Panc1 (cell line): ENCODE results near the gene HTRA3. TPM values are rescaled to one million over a fixed set of nuclear protein-coding genes. Genes with fewer than 3 reads are reported as not detected.

Experiments
- ATAC-seq: fragments of 200-7000 bp; cut with Tn5 transposase; 2 replicates; pipeline ENCODE4 v1.9.1; 2020; ENCODE audit warnings: mild to moderate bottlenecking, moderate library complexity
- BruUV-seq: library from RNA; stranded (reverse); fragments of 400-500 nt; replicated peaks from 2 replicates; lab custom pipeline; 2021; lab: Mats Ljungman, UMichigan
- CTCF ChIA-PET: fragments of 300-600 bp; sonication (Branson Sonifier 250); formaldehyde crosslinking; loops from one replicate; lab custom pipeline; 2022; ENCODE audit warnings: antibody characterized with exemption; lab: Charles Lee
- POLR2A ChIA-PET: fragments of 300-600 bp; sonication (Branson Sonifier 250); formaldehyde crosslinking; loops from one replicate; lab custom pipeline; 2022; ENCODE audit warnings: antibody characterized with exemption; lab: Charles Lee
- DNase-seq: peaks from one replicate; pipeline ENCODE4 v3.0.0-alpha.2; 2010; ENCODE audit warnings: low read depth, low spot score
- H3K27ac ChIP-seq: 2 replicates; pipeline ENCODE4 v1.5.1; 2011; ENCODE audit warnings: mild to moderate bottlenecking, low read length, inconsistent platforms
- H3K27me3 ChIP-seq: fragments of 200-500 bp; sonication (Bioruptor generic); 2 replicates; pipeline ENCODE4 v1.6.0; 2014; ENCODE audit warnings: low read length, inconsistent platforms; ENCODE audit not compliant: control insufficient read depth, insufficient read depth
- H3K36me3 ChIP-seq: fragments of 200-500 bp; sonication (Bioruptor generic); 2 replicates; pipeline ENCODE4 v1.5.1; 2014; ENCODE audit warnings: inconsistent platforms, mild to moderate bottlenecking, low read length, moderate library complexity; ENCODE audit not compliant: control insufficient read depth, insufficient read depth
- H3K4me1 ChIP-seq: 2 replicates; pipeline ENCODE4 v1.5.1; 2011; ENCODE audit warnings: inconsistent platforms, mild to moderate bottlenecking, low read length, moderate library complexity; ENCODE audit not compliant: control insufficient read depth, insufficient read depth
- H3K4me3 ChIP-seq, 2 experiments: 2 replicates each; pipeline ENCODE4 v1.5.1; 2011 to 2012; ENCODE audit warnings: low read depth in 2 of 2, low read length in 2 of 2, mild to moderate bottlenecking in 2 of 2, inconsistent platforms in 1 of 2, moderate library complexity in 1 of 2
- H3K9me3 ChIP-seq: fragments of 200-500 bp; sonication (Bioruptor generic); 2 replicates; pipeline ENCODE4 v1.5.1; 2014; ENCODE audit warnings: low read depth, mild to moderate bottlenecking, inconsistent platforms, low read length, moderate library complexity; ENCODE audit not compliant: control insufficient read depth, insufficient read depth
- POLR2AphosphoS5 ChIP-seq: IDR thresholded peaks from 2 replicates; pipeline ENCODE4 v1.6.1; 2012; ENCODE audit warnings: mild to moderate bottlenecking, low read depth, low read length, moderate library complexity
- SIN3A ChIP-seq: IDR thresholded peaks from 2 replicates; pipeline ENCODE4 v1.6.1; 2012; ENCODE audit warnings: low read depth, mild to moderate bottlenecking, low read length, moderate library complexity, borderline replicate concordance; ENCODE audit not compliant: insufficient read depth
- TCF7L2 ChIP-seq: IDR thresholded peaks from 2 replicates; pipeline ENCODE4 v1.6.1; 2011; ENCODE audit warnings: mild to moderate bottlenecking, low read depth, low read length, inconsistent platforms
- in situ Hi-C: cut with HindIII; loops from 2 replicates; pipeline ENCODE4 v1.10.0; 2016; ENCODE audit warnings: low sequenced_read_pairs, low pct_unique_long_range_greater_than_20kb
- intact Hi-C: fragments of 100-400 bp; cut with micrococcal nuclease; formaldehyde crosslinking; loops from one replicate; pipeline ENCODE4 v1.10.0; 2022; ENCODE audit not compliant: unreplicated experiment
- total RNA-seq: library from RNA; stranded (reverse); gene quantifications from one replicate; pipeline ENCODE4 v1.2.1, GENCODE V29; 2021; ENCODE audit not compliant: unreplicated experiment
- TF ChIP-seq, protein P1 (sequence below), 2 experiments: IDR thresholded peaks; 2 replicates each; pipeline ENCODE4 v1.6.1; 2011 to 2012; ENCODE audit warnings: low read depth in 2 of 2, control low read depth in 1 of 2, low read length in 1 of 2, mild to moderate bottlenecking in 1 of 2, moderate library complexity in 1 of 2; ENCODE audit not compliant: insufficient read depth in 1 of 2
- TF ChIP-seq, protein P2 (sequence below): fragments of 450-650 bp; IDR thresholded peaks from 2 replicates; pipeline ENCODE4 v1.5.1; 2017; ENCODE audit warnings: mild to moderate bottlenecking

The HTRA3 gene
- total RNA-seq, 1 experiment from 2014 or later, result 0.98 TPM

DNA sequence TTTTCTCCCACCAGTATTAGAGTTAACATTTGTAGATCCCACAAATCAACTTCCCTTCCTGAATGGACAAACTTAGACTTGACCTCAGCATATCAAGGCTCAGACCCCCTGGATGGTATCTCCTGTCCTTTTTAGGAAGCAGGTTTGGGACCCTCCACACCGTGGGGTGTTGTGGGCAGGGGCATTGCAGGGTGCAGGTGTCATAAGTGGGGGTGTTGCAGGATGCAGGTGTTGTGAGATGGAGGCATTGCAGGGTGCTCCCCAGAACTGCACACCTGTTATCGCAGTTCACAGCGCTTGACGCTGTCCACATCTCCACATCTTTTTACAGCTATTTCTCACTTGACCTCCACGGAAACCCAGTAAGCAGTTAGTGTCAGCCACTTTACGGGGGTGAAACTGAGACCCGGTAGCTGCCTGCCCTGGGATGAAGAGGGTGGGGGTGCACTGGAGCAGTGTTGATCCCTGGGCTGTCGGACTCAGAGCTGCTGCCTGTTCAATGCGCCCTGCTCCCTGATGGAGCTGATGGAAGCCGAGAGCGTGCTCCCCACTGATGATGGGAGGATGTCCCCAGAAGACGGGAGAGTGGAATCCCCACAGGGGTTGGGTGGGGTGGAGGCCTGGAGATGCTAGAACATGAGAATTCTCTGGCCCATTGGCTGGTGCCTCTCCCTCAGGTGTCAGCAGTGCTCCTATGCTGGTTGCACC, 45.1 kb upstream of the HTRA3 start:
- H3K27me3 ChIP-seq, result no peaks in the 10 kb centered on the region
- no peak overlapping the region for H3K4me3 ChIP-seq
- H3K27ac ChIP-seq, result no peak overlapping the region
- no peaks in the 10 kb centered on the region for H3K36me3 ChIP-seq
- ChIA-PET CTCF (no interaction called here), POLR2A (no interaction called here)
- ATAC-seq, result no peak
- TF ChIP-seq POLR2AphosphoS5 (no peak), SIN3A (no peak), TCF7L2 (no peak)
- TF ChIP-seq, protein P1, sequence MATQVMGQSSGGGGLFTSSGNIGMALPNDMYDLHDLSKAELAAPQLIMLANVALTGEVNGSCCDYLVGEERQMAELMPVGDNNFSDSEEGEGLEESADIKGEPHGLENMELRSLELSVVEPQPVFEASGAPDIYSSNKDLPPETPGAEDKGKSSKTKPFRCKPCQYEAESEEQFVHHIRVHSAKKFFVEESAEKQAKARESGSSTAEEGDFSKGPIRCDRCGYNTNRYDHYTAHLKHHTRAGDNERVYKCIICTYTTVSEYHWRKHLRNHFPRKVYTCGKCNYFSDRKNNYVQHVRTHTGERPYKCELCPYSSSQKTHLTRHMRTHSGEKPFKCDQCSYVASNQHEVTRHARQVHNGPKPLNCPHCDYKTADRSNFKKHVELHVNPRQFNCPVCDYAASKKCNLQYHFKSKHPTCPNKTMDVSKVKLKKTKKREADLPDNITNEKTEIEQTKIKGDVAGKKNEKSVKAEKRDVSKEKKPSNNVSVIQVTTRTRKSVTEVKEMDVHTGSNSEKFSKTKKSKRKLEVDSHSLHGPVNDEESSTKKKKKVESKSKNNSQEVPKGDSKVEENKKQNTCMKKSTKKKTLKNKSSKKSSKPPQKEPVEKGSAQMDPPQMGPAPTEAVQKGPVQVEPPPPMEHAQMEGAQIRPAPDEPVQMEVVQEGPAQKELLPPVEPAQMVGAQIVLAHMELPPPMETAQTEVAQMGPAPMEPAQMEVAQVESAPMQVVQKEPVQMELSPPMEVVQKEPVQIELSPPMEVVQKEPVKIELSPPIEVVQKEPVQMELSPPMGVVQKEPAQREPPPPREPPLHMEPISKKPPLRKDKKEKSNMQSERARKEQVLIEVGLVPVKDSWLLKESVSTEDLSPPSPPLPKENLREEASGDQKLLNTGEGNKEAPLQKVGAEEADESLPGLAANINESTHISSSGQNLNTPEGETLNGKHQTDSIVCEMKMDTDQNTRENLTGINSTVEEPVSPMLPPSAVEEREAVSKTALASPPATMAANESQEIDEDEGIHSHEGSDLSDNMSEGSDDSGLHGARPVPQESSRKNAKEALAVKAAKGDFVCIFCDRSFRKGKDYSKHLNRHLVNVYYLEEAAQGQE (IDR thresholded peaks at IDR 0.05; ENCODE audit: insufficient read depth in 1 of 2, low read depth in 2 of 2, low read length in 1 of 2), result no peak
- TF ChIP-seq, protein P2, sequence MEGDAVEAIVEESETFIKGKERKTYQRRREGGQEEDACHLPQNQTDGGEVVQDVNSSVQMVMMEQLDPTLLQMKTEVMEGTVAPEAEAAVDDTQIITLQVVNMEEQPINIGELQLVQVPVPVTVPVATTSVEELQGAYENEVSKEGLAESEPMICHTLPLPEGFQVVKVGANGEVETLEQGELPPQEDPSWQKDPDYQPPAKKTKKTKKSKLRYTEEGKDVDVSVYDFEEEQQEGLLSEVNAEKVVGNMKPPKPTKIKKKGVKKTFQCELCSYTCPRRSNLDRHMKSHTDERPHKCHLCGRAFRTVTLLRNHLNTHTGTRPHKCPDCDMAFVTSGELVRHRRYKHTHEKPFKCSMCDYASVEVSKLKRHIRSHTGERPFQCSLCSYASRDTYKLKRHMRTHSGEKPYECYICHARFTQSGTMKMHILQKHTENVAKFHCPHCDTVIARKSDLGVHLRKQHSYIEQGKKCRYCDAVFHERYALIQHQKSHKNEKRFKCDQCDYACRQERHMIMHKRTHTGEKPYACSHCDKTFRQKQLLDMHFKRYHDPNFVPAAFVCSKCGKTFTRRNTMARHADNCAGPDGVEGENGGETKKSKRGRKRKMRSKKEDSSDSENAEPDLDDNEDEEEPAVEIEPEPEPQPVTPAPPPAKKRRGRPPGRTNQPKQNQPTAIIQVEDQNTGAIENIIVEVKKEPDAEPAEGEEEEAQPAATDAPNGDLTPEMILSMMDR, result no peak
- DNase-seq, result no peak
- intact Hi-C loops (no loop called here), in situ Hi-C loops (no loop called here)
- no peaks in the 10 kb centered on the region for H3K9me3 ChIP-seq
- no peaks in the 10 kb centered on the region; the same call in none of the 2 replicates for H3K4me1 ChIP-seq
- no TSS peak for BruUV-seq

DNA sequence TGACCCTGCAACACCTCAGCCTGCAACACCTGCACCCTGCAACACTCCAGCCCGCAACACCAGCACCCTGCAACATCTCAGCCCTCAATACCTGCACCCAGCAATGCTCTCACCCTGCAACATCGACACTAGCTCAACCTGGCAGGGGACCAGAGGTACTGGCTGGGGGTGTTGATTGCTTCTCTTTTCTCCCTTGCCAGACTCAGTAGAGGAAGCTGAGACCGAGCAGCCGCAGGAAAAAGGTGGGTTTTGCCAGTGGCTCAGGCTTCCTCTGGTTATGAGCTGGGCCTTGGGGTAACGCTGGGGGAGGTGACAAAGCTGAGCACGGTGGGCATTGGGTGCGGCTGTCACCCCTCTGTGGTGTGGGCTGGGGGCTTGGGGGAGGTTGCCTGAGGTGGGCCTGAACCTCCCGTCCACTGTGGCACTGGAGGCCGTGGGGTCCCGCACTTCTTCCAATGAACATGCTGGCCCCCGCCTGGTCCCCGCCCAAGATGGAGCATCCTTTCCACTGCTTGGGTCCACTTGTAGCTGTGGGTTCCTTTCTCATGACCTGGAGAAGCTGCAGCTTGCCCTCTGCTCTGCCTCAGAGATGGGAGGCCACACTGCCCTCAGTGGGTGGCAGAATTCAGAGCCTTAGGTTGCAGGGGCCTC, 44.5 kb upstream of the HTRA3 start:
- no peak for DNase-seq
- ChIA-PET POLR2A (no interaction called here), CTCF (no interaction called here)
- Histone ChIP-seq H3K27me3 (no peaks in the 10 kb centered on the region), H3K27ac (no peak overlapping the region), H3K9me3 (no peaks in the 10 kb centered on the region), H3K4me3 (no peak overlapping the region), H3K36me3 (no peaks in the 10 kb centered on the region), H3K4me1 (no peaks in the 10 kb centered on the region; the same call in none of the 2 replicates)
- intact Hi-C loops (no loop called here), in situ Hi-C loops (no loop called here)
- ATAC-seq, result no peak
- TF ChIP-seq, protein P1 (IDR thresholded peaks at IDR 0.05; ENCODE audit: insufficient read depth in 1 of 2, low read depth in 2 of 2, low read length in 1 of 2), result no peak
- TF ChIP-seq SIN3A, result no peak
- BruUV-seq, result no TSS peak
